IMR-90 (cell line): ENCODE results near the gene LIPE. TPM values are rescaled to one million over a fixed set of nuclear protein-coding genes. Genes with fewer than 3 reads are reported as not detected.

Experiments
- ATAC-seq: fragments of 200-7000 bp; cut with Tn5 transposase; 2 replicates; pipeline ENCODE4 v1.9.1; 2020; ENCODE audit warnings: low read depth, mild to moderate bottlenecking, moderate library complexity
- BruUV-seq: library from RNA; stranded (reverse); fragments of 400-500 nt; replicated peaks from 2 replicates; lab custom pipeline; 2021; lab: Mats Ljungman, UMichigan
- CTCF ChIA-PET: fragments of 300-600 bp; formaldehyde crosslinking; extraction: SDS; loops from one replicate; lab custom pipeline; 2021; ENCODE audit warnings: antibody characterized with exemption; lab: Yijun Ruan, JAX
- POLR2A ChIA-PET: fragments of 300-600 bp; sonication (Branson Sonifier 250); formaldehyde crosslinking; loops from one replicate; lab custom pipeline; 2022; ENCODE audit warnings: antibody characterized with exemption; ENCODE audit not compliant: unreplicated experiment; lab: Charles Lee
- DNase-seq: peaks from one replicate; pipeline ENCODE4 v3.0.0; 2013
- H2AFZ ChIP-seq: replicated peaks from 2 replicates; pipeline ENCODE3; 2013; ENCODE audit warnings: low read length, mild to moderate bottlenecking; ENCODE audit not compliant: poor library complexity
- H2AK5ac ChIP-seq: 2 replicates; pipeline ENCODE4 v1.6.1; 2013; ENCODE audit warnings: low read depth, low read length, inconsistent platforms
- H2AK9ac ChIP-seq: replicated peaks from 2 replicates; pipeline ENCODE3; 2013; ENCODE audit warnings: mild to moderate bottlenecking, low read depth, low read length, moderate library complexity; ENCODE audit not compliant: poor library complexity
- H2BK120ac ChIP-seq: 2 replicates; pipeline ENCODE4 v1.6.1; 2013; ENCODE audit warnings: low read depth, low read length, inconsistent platforms
- H2BK15ac ChIP-seq: 3 replicates; pipeline ENCODE4 v1.6.1; 2013; ENCODE audit warnings: low read depth, low read length, inconsistent platforms
- H2BK20ac ChIP-seq: 2 replicates; pipeline ENCODE4 v1.6.1; 2013; ENCODE audit warnings: low read depth, mild to moderate bottlenecking, inconsistent platforms, low read length, moderate library complexity
- H2BK5ac ChIP-seq: 2 replicates; pipeline ENCODE4 v1.6.1; 2013; ENCODE audit warnings: mild to moderate bottlenecking, low read depth, low read length, inconsistent platforms; ENCODE audit not compliant: poor library complexity, severe bottlenecking
- H3K14ac ChIP-seq: replicated peaks from 2 replicates; pipeline ENCODE4 v1.6.1; 2013; ENCODE audit warnings: low read depth, low read length, inconsistent platforms
- H3K18ac ChIP-seq: 2 replicates; pipeline ENCODE4 v1.6.1; 2013; ENCODE audit warnings: low read depth, low read length, control low read depth
- H3K23ac ChIP-seq: 2 replicates; pipeline ENCODE4 v1.6.1; 2013; ENCODE audit warnings: low read depth, low read length, inconsistent platforms
- H3K27ac ChIP-seq: 2 replicates; pipeline ENCODE4 v1.5.1; 2013; ENCODE audit warnings: mild to moderate bottlenecking, control low read depth, low read length; ENCODE audit not compliant: insufficient read depth
- H3K27me3 ChIP-seq: 2 replicates; pipeline ENCODE4 v1.6.1; 2013; ENCODE audit warnings: low read length; ENCODE audit not compliant: control insufficient read depth, insufficient read depth
- H3K36me3 ChIP-seq: 2 replicates; pipeline ENCODE4 v1.6.1; 2013; ENCODE audit warnings: low read length, mixed read lengths; ENCODE audit not compliant: control insufficient read depth, insufficient read depth
- H3K4ac ChIP-seq: 2 replicates; pipeline ENCODE4 v1.6.1; 2013; ENCODE audit warnings: low read depth, low read length, inconsistent platforms
- H3K4me1 ChIP-seq: 2 replicates; pipeline ENCODE4 v1.6.1; 2013; ENCODE audit warnings: low read length, mixed read lengths; ENCODE audit not compliant: control insufficient read depth, insufficient read depth
- H3K4me2 ChIP-seq: 2 replicates; pipeline ENCODE4 v1.6.1; 2013; ENCODE audit warnings: low read depth, mild to moderate bottlenecking, control low read depth, low read length, moderate library complexity
- H3K4me3 ChIP-seq: 2 replicates; pipeline ENCODE4 v1.5.1; 2013; ENCODE audit warnings: low read depth, mild to moderate bottlenecking, control low read depth, low read length, moderate library complexity; ENCODE audit not compliant: insufficient read depth
- H3K56ac ChIP-seq: 2 replicates; pipeline ENCODE4 v1.6.1; 2013; ENCODE audit warnings: low read length, inconsistent platforms; ENCODE audit not compliant: insufficient read depth; ENCODE audit errors: extremely low read depth
- H3K79me1 ChIP-seq, 2 experiments: 2 replicates each; pipeline ENCODE4 v1.6.1; 2013; ENCODE audit warnings: low read length in 2 of 2, inconsistent platforms in 1 of 2, low read depth in 1 of 2
- H3K9ac ChIP-seq: 2 replicates; pipeline ENCODE4 v1.6.1; 2013; ENCODE audit warnings: low read depth, low read length, control low read depth
- H3K9me1 ChIP-seq: 2 replicates; pipeline ENCODE4 v1.6.1; 2013; ENCODE audit warnings: low read length, inconsistent platforms; ENCODE audit not compliant: insufficient read depth
- H3K9me3 ChIP-seq: 2 replicates; pipeline ENCODE4 v1.6.1; 2013; ENCODE audit warnings: low read length; ENCODE audit not compliant: control insufficient read depth, insufficient read depth
- H4K20me1 ChIP-seq: 2 replicates; pipeline ENCODE4 v1.6.1; 2013; ENCODE audit warnings: low read length, inconsistent platforms; ENCODE audit not compliant: insufficient read depth
- H4K5ac ChIP-seq: 2 replicates; pipeline ENCODE4 v1.6.1; 2013; ENCODE audit warnings: mild to moderate bottlenecking, low read depth, low read length, control low read depth
- H4K8ac ChIP-seq, 2 experiments: 2 replicates each; pipeline ENCODE4 v1.6.1; 2013; ENCODE audit warnings: low read depth in 2 of 2, low read length in 2 of 2, control low read depth in 1 of 2, inconsistent platforms in 1 of 2
- H4K91ac ChIP-seq: 2 replicates; pipeline ENCODE4 v1.6.1; 2013; ENCODE audit warnings: low read depth, low read length, inconsistent platforms; ENCODE audit not compliant: insufficient read depth
- BHLHE40 ChIP-seq: fragments of 150-350 bp; IDR thresholded peaks from 2 replicates; pipeline ENCODE4 v1.6.1; 2016; ENCODE audit warnings: mild to moderate bottlenecking, low read depth, low read length
- CEBPB ChIP-seq: IDR thresholded peaks from 2 replicates; pipeline ENCODE4 v1.6.1; 2012; ENCODE audit warnings: low read depth, low read length, improper control_type of control experiment
- CHD1 ChIP-seq: IDR thresholded peaks from 2 replicates; pipeline ENCODE4 v1.6.1; 2012; ENCODE audit warnings: low read depth, low read length, improper control_type of control experiment
- FOS ChIP-seq: fragments of 150-350 bp; IDR thresholded peaks from 2 replicates; pipeline ENCODE4 v1.6.1; 2016; ENCODE audit warnings: low read depth, low read length
- MAZ ChIP-seq: IDR thresholded peaks from 2 replicates; pipeline ENCODE4 v1.6.1; 2012; ENCODE audit warnings: low read depth, mild to moderate bottlenecking, low read length, improper control_type of control experiment, moderate library complexity, borderline replicate concordance
- MXI1 ChIP-seq: IDR thresholded peaks from 2 replicates; pipeline ENCODE4 v1.6.1; 2012; ENCODE audit warnings: low read depth, mild to moderate bottlenecking, low read length, moderate library complexity, borderline replicate concordance
- NFE2L2 ChIP-seq: fragments of 150-350 bp; IDR thresholded peaks from 2 replicates; pipeline ENCODE4 v1.6.1; 2016; ENCODE audit warnings: low read depth, mild to moderate bottlenecking, low read length
- POLR2A ChIP-seq: IDR thresholded peaks from 2 replicates; pipeline ENCODE4 v1.6.1; 2012; ENCODE audit warnings: mild to moderate bottlenecking, low read depth, low read length
- RAD21 ChIP-seq: IDR thresholded peaks from 2 replicates; pipeline ENCODE4 v1.6.1; 2012; ENCODE audit warnings: low read length, improper control_type of control experiment
- RCOR1 ChIP-seq: IDR thresholded peaks from 2 replicates; pipeline ENCODE4 v1.6.1; 2012; ENCODE audit warnings: mild to moderate bottlenecking, low read length, improper control_type of control experiment; ENCODE audit not compliant: insufficient replicate concordance
- SMC3 ChIP-seq: fragments of 150-350 bp; IDR thresholded peaks from 2 replicates; pipeline ENCODE4 v1.6.1; 2016; ENCODE audit warnings: low read depth, mild to moderate bottlenecking, antibody characterized with exemption, low read length, moderate library complexity
- WGBS, 2 experiments: methylation state at CpG; one replicate each; pipeline versions ENCODE4 v1.1.5 to v1.1.7; 2013; ENCODE audit warnings: missing lambda C conversion rate in 2 of 2; ENCODE audit not compliant: insufficient read length in 1 of 2; ENCODE audit errors: extremely low coverage in 2 of 2; 5-methylcytosine and 5-hydroxymethylcytosine counted together
- dilution Hi-C: fragments of 300-500 bp; cut with HindIII; formaldehyde crosslinking; loops from one replicate; pipeline ENCODE4 v1.14.3; 2018; ENCODE audit warnings: low sequenced_read_pairs; ENCODE audit not compliant: unreplicated experiment
- in situ Hi-C: fragments of 300-500 bp; cut with MboI; formaldehyde crosslinking; loops from 3 replicates; pipeline ENCODE4 v1.14.3; 2019; ENCODE audit warnings: low sequenced_read_pairs, inconsistent platforms, mixed read lengths
- intact Hi-C: fragments of 100-400 bp; cut with micrococcal nuclease; formaldehyde crosslinking; loops from 2 replicates; pipeline ENCODE4 v1.10.0; 2022
- polyA plus RNA-seq, 3 experiments: library from polyadenylated mRNA; depleted of rRNA; stranded (reverse); fragments of >200 nt; gene quantifications; 2 replicates each; pipeline ENCODE4 v1.2.3, GENCODE V29; 2012; ENCODE audit warnings: low replicate concordance in 1 of 3
- total RNA-seq: library from RNA; depleted of rRNA; stranded (reverse); fragments of >200 nt; gene quantifications from 2 replicates; pipeline ENCODE4 v1.2.3, GENCODE V29; 2012
- TF ChIP-seq, protein P1 (sequence below): conservative IDR thresholded peaks from 2 replicates; pipeline ENCODE4 v1.5.1; 2012; ENCODE audit warnings: mild to moderate bottlenecking, low read depth, low read length, improper control_type of control experiment
- TF ChIP-seq, protein P2 (sequence below): fragments of 150-350 bp; IDR thresholded peaks from 2 replicates; pipeline ENCODE4 v1.6.1; 2017; ENCODE audit warnings: mild to moderate bottlenecking, antibody characterized with exemption, low read length, low read depth
- TF ChIP-seq, protein P3 (sequence below): fragments of 150-350 bp; IDR thresholded peaks from 2 replicates; pipeline ENCODE4 v1.6.1; 2016; ENCODE audit warnings: low read depth, mild to moderate bottlenecking, low read length, moderate library complexity, borderline replicate concordance

Gene LIPE
- total and polyA plus RNA-seq, 2 of the 4 experiments (the other 2 are of a cell fraction), result 1.1 to 5.4 TPM

DNA sequence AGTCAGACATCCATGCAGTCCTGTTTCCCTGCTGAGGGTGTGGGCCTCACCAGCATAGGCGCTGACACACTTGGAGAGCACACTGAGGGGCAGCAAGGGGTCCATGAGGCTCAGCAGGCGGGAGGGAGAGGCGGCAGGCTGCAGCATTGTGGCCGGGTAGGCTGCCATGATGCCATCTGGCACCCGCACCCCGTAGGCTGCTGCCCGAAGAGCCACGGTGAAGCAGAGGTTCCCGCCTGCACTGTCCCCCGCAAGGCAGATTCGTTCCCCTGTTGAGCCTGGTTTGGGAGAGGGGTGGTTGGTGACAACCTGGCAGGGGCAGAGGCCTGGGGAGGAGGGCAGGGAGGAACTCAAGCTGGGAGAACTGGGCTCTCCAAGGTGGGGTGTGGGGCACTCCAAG, 21.1 kb downstream of the LIPE start:
- in situ Hi-C loops (no loop called here), dilution Hi-C loops (no loop called here), intact Hi-C loops (loop anchor here (10.0 kb wide), 1 partner anchor 271 kb away; the partner anchor contains the start of gene POU2F2)
- no peaks in the 10 kb centered on the region for H3K27me3 ChIP-seq
- H3K14ac ChIP-seq, result no peak overlapping the region
- ChIA-PET CTCF (no interaction called here), POLR2A (no interaction called here)
- no peak for TF ChIP-seq MXI1
- TF ChIP-seq, protein P1, sequence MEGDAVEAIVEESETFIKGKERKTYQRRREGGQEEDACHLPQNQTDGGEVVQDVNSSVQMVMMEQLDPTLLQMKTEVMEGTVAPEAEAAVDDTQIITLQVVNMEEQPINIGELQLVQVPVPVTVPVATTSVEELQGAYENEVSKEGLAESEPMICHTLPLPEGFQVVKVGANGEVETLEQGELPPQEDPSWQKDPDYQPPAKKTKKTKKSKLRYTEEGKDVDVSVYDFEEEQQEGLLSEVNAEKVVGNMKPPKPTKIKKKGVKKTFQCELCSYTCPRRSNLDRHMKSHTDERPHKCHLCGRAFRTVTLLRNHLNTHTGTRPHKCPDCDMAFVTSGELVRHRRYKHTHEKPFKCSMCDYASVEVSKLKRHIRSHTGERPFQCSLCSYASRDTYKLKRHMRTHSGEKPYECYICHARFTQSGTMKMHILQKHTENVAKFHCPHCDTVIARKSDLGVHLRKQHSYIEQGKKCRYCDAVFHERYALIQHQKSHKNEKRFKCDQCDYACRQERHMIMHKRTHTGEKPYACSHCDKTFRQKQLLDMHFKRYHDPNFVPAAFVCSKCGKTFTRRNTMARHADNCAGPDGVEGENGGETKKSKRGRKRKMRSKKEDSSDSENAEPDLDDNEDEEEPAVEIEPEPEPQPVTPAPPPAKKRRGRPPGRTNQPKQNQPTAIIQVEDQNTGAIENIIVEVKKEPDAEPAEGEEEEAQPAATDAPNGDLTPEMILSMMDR, result no peak
- TF ChIP-seq, protein P2, sequence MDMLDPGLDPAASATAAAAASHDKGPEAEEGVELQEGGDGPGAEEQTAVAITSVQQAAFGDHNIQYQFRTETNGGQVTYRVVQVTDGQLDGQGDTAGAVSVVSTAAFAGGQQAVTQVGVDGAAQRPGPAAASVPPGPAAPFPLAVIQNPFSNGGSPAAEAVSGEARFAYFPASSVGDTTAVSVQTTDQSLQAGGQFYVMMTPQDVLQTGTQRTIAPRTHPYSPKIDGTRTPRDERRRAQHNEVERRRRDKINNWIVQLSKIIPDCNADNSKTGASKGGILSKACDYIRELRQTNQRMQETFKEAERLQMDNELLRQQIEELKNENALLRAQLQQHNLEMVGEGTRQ, result no peak
- TF ChIP-seq CHD1, result no peak
- TF ChIP-seq NFE2L2, result no peak
- TF ChIP-seq MAZ, result no peak
- TF ChIP-seq CEBPB, result no peak
- TF ChIP-seq BHLHE40, result no peak
- no peak for TF ChIP-seq FOS
- TF ChIP-seq, protein P3, sequence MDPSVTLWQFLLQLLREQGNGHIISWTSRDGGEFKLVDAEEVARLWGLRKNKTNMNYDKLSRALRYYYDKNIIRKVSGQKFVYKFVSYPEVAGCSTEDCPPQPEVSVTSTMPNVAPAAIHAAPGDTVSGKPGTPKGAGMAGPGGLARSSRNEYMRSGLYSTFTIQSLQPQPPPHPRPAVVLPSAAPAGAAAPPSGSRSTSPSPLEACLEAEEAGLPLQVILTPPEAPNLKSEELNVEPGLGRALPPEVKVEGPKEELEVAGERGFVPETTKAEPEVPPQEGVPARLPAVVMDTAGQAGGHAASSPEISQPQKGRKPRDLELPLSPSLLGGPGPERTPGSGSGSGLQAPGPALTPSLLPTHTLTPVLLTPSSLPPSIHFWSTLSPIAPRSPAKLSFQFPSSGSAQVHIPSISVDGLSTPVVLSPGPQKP, result no peak
- no peak for TF ChIP-seq RCOR1
- no peak for TF ChIP-seq SMC3
- no peak for TF ChIP-seq RAD21
- TF ChIP-seq POLR2A, result no peak
- H3K18ac ChIP-seq, result no peak overlapping the region
- no peak overlapping the region for H3K4ac ChIP-seq
- H3K79me1 ChIP-seq, result peaks cover 0 to 10% of the 10 kb centered on the region in 2 experiments; a peak in 1 of 4 replicates
- H2BK5ac ChIP-seq, result no peak overlapping the region
- ATAC-seq, result no peak
- peaks cover 15% of the 10 kb centered on the region for H4K20me1 ChIP-seq
- H2BK20ac ChIP-seq, result no peak overlapping the region
- H3K9ac ChIP-seq, result no peak overlapping the region
- H2BK15ac ChIP-seq, result no peak overlapping the region
- no TSS peak for BruUV-seq
- no peak overlapping the region for H3K27ac ChIP-seq
- 0 out of 2 replicates have a peak, but pooled peaks cover 4% of the 10 kb centered on the region for H3K4me1 ChIP-seq
- no peak overlapping the region for H2BK120ac ChIP-seq
- H3K36me3 ChIP-seq, result peaks cover 1% of the 10 kb centered on the region; the same call in 1 of the 2 replicates
- no peak overlapping the region for H3K56ac ChIP-seq
- no peaks in the 10 kb centered on the region for H3K9me3 ChIP-seq
- no peak overlapping the region for H2AK5ac ChIP-seq
- no peak overlapping the region for H4K8ac ChIP-seq
- no peak overlapping the region for H3K23ac ChIP-seq
- 93% methylated on average over 4 of the region's 11 CpGs; no CpG with 5 or more reads in 1 of the 2 experiments for WGBS, 2 experiments
- DNase-seq, result no peak
- no peak overlapping the region for H3K4me3 ChIP-seq
- no peak overlapping the region for H3K4me2 ChIP-seq
- H2AK9ac ChIP-seq, result peak overlapping the region; percentile 10
- H4K5ac ChIP-seq, result no peak overlapping the region
- no peak overlapping the region for H4K91ac ChIP-seq
- no peak overlapping the region for H2AFZ ChIP-seq
- H3K9me1 ChIP-seq, result 0 out of 2 replicates have a peak, but pooled peaks cover 4% of the 10 kb centered on the region
